NT2/D1 (cell line): ENCODE measurements around the gene CFAP410.

Experiments
- SUZ12 ChIP-seq: IDR thresholded peaks from 2 replicates; pipeline ENCODE4 v1.6.1; 2011; ENCODE audit not compliant: insufficient read length, insufficient read depth; ENCODE audit errors: extremely low read depth
- ZNF274 ChIP-seq: IDR thresholded peaks from 2 replicates; pipeline ENCODE4 v1.6.1; 2011; ENCODE audit warnings: mild to moderate bottlenecking, low read depth, low read length

DNA sequence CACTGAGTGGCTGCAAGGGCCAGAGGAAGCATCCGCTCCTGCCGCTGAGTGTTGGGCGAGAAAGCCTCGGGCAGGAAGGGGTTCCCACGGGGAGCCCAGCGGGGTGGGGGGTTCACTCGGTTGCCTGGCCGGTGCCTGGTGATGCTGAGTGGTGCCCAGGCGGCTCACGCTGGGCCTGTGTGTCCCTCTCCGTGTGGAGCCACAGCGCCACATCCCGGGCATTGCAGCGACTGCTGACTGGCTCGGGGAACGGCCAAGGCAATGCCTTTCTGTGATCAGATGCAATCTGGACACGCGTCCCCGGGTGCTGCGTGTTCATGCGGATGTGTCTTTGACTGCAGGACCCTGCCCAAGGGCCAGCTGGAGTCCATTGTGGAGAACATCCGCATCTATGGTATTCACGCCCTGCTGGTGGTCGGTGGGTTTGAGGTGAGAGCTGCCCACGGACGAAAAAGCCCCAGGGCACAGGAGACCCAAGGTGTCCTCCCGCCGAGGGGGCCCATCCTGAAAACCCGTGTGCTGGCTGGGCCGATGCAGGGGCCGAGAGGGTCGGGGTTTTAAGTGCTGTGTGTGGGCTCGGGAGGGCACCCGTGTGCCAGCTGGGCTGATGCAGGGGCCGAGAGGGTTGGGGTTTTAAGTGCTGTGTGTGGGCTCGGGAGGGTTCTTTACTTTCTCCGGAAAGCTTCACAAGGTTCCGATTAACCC, 16.4 kb downstream of the CFAP410 start:
- no peak for TF ChIP-seq ZNF274
- TF ChIP-seq SUZ12 = no peak
